Osteocyte (in vitro differentiated cells): ENCODE results near the gene GALNT6. TPM values are rescaled to one million over a fixed set of nuclear protein-coding genes. Genes with fewer than 3 reads are reported as not detected.

Source experiments
- DNase-seq: peaks from one replicate; pipeline ENCODE4 v3.0.0; 2021; ENCODE audit warnings: mixed read lengths; ENCODE audit not compliant: unreplicated experiment; ENCODE audit errors: extremely low spot score
- H3K27ac Mint-ChIP-seq: one replicate; pipeline ENCODE4 v1.8.0; 2021; ENCODE audit warnings: mild to moderate bottlenecking, mixed read lengths; ENCODE audit not compliant: unreplicated experiment
- H3K27me3 Mint-ChIP-seq: one replicate; pipeline ENCODE4 v1.8.0; 2021; ENCODE audit warnings: mixed read lengths; ENCODE audit not compliant: unreplicated experiment
- H3K36me3 Mint-ChIP-seq: one replicate; pipeline ENCODE4 v1.8.0; 2021; ENCODE audit warnings: mixed read lengths; ENCODE audit not compliant: unreplicated experiment
- H3K4me1 Mint-ChIP-seq: one replicate; pipeline ENCODE4 v1.8.0; 2021; ENCODE audit warnings: mixed read lengths; ENCODE audit not compliant: unreplicated experiment
- H3K4me3 Mint-ChIP-seq: one replicate; pipeline ENCODE4 v1.8.0; 2021; ENCODE audit warnings: mild to moderate bottlenecking, moderate library complexity, mixed read lengths; ENCODE audit not compliant: unreplicated experiment
- H3K9me3 Mint-ChIP-seq: one replicate; pipeline ENCODE4 v1.8.0; 2021; ENCODE audit warnings: mixed read lengths; ENCODE audit not compliant: unreplicated experiment
- total RNA-seq: library from RNA; stranded (reverse); gene quantifications from 2 replicates; pipeline ENCODE4 v1.2.1, GENCODE V29; 2021
- TF ChIP-seq, protein P1 (sequence below): fragments of 200-600 bp; sonication (generic); IDR thresholded peaks from 2 replicates; pipeline ENCODE4 v1.5.0; 2021; ENCODE audit warnings: antibody characterized with exemption, mild to moderate bottlenecking, moderate library complexity

GALNT6 gene
- total RNA-seq, 1 donor from 2014 or later, result 0.94 TPM

DNA sequence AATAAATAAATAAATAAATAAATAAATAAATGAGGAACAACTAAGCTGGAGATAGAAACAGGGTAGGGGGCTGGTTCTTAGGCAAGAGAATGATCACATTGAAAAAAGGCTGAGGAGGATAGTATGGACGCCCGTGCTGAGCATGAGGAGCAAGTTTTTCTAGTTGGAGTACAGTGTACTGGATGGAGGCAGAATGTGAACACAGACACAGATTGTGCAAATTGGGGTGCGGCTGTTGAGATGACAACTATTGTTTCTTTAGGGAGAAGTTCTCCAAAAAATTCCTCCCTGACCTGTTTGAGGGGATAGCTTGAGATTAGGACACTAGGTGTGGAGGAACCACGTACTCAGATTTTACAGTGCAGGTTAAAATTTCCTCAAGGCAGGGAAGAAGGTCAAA, 66.3 kb downstream of the GALNT6 start:
- Mint-ChIP-seq H3K4me3 (no peak overlapping the region), H3K9me3 (no peaks in the 10 kb centered on the region), H3K27me3 (no peaks in the 10 kb centered on the region), H3K4me1 (peaks cover 16% of the 10 kb centered on the region), H3K36me3 (no peaks in the 10 kb centered on the region), H3K27ac (no peak overlapping the region)
- DNase-seq, result no peak
- TF ChIP-seq, protein P1, sequence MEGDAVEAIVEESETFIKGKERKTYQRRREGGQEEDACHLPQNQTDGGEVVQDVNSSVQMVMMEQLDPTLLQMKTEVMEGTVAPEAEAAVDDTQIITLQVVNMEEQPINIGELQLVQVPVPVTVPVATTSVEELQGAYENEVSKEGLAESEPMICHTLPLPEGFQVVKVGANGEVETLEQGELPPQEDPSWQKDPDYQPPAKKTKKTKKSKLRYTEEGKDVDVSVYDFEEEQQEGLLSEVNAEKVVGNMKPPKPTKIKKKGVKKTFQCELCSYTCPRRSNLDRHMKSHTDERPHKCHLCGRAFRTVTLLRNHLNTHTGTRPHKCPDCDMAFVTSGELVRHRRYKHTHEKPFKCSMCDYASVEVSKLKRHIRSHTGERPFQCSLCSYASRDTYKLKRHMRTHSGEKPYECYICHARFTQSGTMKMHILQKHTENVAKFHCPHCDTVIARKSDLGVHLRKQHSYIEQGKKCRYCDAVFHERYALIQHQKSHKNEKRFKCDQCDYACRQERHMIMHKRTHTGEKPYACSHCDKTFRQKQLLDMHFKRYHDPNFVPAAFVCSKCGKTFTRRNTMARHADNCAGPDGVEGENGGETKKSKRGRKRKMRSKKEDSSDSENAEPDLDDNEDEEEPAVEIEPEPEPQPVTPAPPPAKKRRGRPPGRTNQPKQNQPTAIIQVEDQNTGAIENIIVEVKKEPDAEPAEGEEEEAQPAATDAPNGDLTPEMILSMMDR, result no peak

DNA sequence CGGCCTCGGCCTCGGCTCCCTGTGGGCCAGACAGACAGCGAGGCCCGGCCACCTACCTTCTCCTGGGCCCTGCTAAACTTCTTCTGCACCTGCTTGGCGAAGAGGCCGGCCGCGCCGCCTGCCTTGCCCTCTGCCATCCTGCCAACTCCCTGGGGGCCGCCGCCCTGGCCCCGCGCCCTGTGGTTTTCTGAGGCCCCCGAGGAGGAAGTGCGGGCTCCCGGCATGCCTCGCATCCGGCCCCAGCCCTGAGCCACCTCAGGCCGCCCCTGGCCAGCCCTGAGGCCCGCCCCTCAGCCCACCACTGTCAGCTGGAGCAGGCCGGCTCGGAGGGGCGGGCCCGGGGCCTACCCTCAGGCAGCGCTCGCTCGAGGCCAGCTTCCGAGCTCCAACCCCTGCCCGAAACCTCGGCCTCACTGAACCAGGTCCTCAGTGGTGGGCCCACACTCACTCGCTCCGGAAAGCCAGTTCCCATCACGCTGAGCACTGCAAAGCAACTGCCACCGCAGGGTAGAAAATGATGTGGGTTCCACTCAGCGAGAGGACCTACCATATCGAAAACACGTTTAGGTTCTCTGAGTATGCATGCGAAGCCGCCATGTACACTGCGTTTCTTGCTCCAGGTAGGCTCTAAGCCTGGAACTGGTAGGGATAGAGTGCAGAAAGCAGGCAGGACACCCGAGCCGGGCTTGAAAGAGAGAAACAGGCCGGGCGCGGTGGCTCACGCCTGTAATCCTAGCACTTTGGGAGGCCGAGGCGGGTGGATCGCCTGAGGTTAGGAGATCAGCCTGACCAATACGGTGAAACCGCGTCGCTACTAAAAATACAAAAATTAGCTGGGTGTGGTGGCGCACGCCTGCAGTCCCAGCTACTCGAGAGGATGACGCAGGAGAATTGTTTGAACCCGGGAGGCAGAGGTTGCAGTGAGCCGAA, 67.0 kb downstream of the GALNT6 start, which contains the start of gene BIN2:
BIN2 (minus strand) TSS at position 209 of the 930 bp plus-strand sequence; CDS start at position 137, 72 bp downstream.
- Mint-ChIP-seq H3K27ac (no peak within 1 kb of the TSS), H3K4me1 (peaks cover 16% of the 10 kb centered on the region), H3K9me3 (no peaks in the 10 kb centered on the region), H3K27me3 (no peaks in the 10 kb centered on the region), H3K4me3 (no peak within 1 kb of the TSS), H3K36me3 (no peaks in the 10 kb centered on the region)
- TF ChIP-seq, protein P1, result no peak
- DNase-seq, result no peak

DNA sequence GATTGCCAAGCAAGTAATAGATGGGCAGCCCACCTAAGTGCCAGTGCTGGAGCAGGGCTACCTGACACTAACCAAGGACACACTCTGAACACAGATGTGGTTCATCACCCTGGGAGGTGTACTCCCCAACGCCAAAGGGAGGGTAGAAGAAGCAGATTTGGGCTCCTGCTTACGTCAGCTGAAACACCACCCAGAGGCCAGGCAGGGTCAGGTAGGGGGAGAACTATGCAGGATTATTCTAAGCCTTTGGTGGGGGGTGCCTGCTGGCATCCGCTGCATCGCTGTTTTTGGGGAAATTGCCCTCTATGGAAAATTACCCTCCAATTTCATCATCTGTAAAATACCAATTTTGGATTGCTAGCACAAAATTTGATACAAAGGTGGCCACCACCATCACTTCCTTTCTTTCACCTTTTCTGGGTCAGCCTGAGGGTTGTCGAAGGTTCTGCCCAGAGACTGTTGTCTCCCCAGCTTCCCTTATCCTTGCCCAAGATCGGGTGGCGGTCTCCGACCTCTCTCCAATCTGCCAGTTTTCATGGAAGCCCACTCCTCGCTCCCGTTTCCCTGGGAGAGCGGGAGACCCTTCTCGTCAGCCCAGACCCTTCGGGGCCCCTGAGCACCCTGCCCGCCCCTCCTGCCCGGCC, 67.8 kb downstream of the GALNT6 start:
- H3K4me1 Mint-ChIP-seq, result peaks cover 16% of the 10 kb centered on the region
- H3K27ac Mint-ChIP-seq, result no peak overlapping the region
- no peaks in the 10 kb centered on the region for H3K9me3 Mint-ChIP-seq
- DNase-seq, result no peak
- no peaks in the 10 kb centered on the region for H3K36me3 Mint-ChIP-seq
- TF ChIP-seq, protein P1, result no peak
- H3K4me3 Mint-ChIP-seq, result no peak overlapping the region
- no peaks in the 10 kb centered on the region for H3K27me3 Mint-ChIP-seq

DNA sequence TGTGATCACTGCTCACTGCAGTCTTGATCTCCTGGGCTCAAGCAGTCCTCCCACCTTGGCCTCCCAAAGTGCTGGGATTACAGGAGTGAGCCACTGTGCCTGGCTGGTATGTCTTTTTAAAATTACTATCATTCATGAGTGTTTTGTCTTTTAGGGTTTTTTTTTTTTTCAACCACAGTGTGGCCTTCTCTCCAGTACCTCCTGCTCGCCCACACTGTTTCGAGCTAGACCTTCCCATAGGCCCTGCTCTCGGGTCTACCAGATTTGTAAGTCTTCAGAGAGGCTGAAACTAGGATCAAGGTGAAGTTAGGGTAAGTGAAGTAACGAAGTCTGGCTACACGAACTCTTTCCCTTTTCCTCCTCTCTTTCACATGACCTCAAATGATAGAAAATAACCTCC, 68.8 kb downstream of the GALNT6 start:
- peaks cover 16% of the 10 kb centered on the region for H3K4me1 Mint-ChIP-seq
- H3K27ac Mint-ChIP-seq, result no peak overlapping the region
- H3K4me3 Mint-ChIP-seq, result no peak overlapping the region
- no peaks in the 10 kb centered on the region for H3K36me3 Mint-ChIP-seq
- TF ChIP-seq, protein P1, result no peak
- no peaks in the 10 kb centered on the region for H3K27me3 Mint-ChIP-seq
- no peaks in the 10 kb centered on the region for H3K9me3 Mint-ChIP-seq
- no peak for DNase-seq

DNA sequence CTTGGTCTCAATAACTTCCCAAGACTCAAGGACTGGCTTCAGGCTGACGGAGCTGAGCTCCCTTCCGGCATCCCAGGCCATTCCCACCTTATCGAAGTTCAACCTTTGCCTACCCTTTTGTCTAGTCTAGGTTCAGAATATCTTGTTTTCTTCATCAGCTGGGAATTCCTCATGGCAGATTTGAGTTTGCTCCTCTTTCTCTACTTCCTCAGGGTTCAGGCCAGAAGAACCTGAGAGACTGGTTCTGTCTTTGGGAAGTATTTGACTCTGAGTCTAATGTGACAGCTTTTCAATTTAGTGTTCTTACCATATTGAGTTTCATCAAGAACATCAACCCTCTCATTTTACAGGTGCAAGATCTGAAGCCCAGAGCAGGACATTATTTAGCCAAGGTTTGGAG, 69.3 kb downstream of the GALNT6 start:
- H3K4me1 Mint-ChIP-seq, result peaks cover 12% of the 10 kb centered on the region
- H3K27me3 Mint-ChIP-seq, result no peaks in the 10 kb centered on the region
- H3K36me3 Mint-ChIP-seq, result no peaks in the 10 kb centered on the region
- DNase-seq, result no peak
- no peak overlapping the region for H3K27ac Mint-ChIP-seq
- TF ChIP-seq, protein P1, result no peak
- H3K9me3 Mint-ChIP-seq, result no peaks in the 10 kb centered on the region
- no peak overlapping the region for H3K4me3 Mint-ChIP-seq
